HepG2 (cell line): ENCODE data around the gene FOXE3. TPM values are rescaled to one million over a fixed set of nuclear protein-coding genes. Genes with fewer than 3 reads are reported as not detected.

ENCODE experiments used
- AHR ChIP-seq: IDR thresholded peaks from 2 replicates; pipeline ENCODE4 v1.6.1; 2018; ENCODE audit warnings: missing genetic modification reagents, missing compliant biosample characterization
- CAMTA2 ChIP-seq: sonication (generic); formaldehyde crosslinking; IDR thresholded peaks from 2 replicates; pipeline ENCODE4 v1.4.0; 2020; ENCODE audit warnings: mild to moderate bottlenecking, missing genetic modification reagents, borderline replicate concordance
- CHD4 ChIP-seq: fragments of 200-600 bp; sonication (generic); IDR thresholded peaks from 2 replicates; pipeline ENCODE4 v1.7.0; 2017; ENCODE audit warnings: mild to moderate bottlenecking, low read length, borderline replicate concordance
- HNRNPK ChIP-seq: fragments of 200-400 bp; formaldehyde crosslinking; IDR thresholded peaks from 2 replicates; pipeline ENCODE4 v1.6.1; 2018; ENCODE audit warnings: low read length, low read depth, moderate library complexity, mild to moderate bottlenecking; ENCODE audit not compliant: poor library complexity, severe bottlenecking
- MEIS1 ChIP-seq: sonication (generic); formaldehyde crosslinking; IDR thresholded peaks from 2 replicates; pipeline ENCODE4 v1.9.0; 2021; ENCODE audit warnings: mild to moderate bottlenecking, missing genetic modification reagents, moderate library complexity, borderline replicate concordance
- MTA3 ChIP-seq: sonication (generic); formaldehyde crosslinking; IDR thresholded peaks from 2 replicates; pipeline ENCODE4 v1.4.0; 2020; ENCODE audit warnings: missing genetic modification reagents
- NFIB ChIP-seq: sonication (generic); formaldehyde crosslinking; IDR thresholded peaks from 2 replicates; pipeline ENCODE4 v1.9.0; 2021; ENCODE audit warnings: missing genetic modification reagents, mild to moderate bottlenecking, borderline replicate concordance
- RCOR2 ChIP-seq: IDR thresholded peaks from 2 replicates; pipeline ENCODE4 v1.6.1; 2016; ENCODE audit warnings: missing biosample characterization, missing genetic modification reagents
- SMC3 ChIP-seq: IDR thresholded peaks from 2 replicates; pipeline ENCODE4 v1.6.1; 2011; ENCODE audit warnings: low read length, improper control_type of control experiment
- THYN1 ChIP-seq: sonication (generic); formaldehyde crosslinking; IDR thresholded peaks from 2 replicates; pipeline ENCODE4 v1.8.1; 2023; ENCODE audit warnings: low read depth, mild to moderate bottlenecking, moderate library complexity, missing genetic modification reagents, borderline replicate concordance
- ZNF205 ChIP-seq: IDR thresholded peaks from 2 replicates; pipeline ENCODE4 v1.6.1; 2018; ENCODE audit warnings: missing biosample characterization, missing genetic modification reagents
- ZNF207 ChIP-seq: fragments of 450-650 bp; IDR thresholded peaks from 2 replicates; pipeline ENCODE4 v1.6.1; 2016; ENCODE audit warnings: antibody characterized with exemption, borderline replicate concordance
- ZNF33B ChIP-seq: sonication (generic); formaldehyde crosslinking; IDR thresholded peaks from 2 replicates; pipeline ENCODE4 v1.5.1; 2020; ENCODE audit warnings: mild to moderate bottlenecking, missing genetic modification reagents
- ZNF354B ChIP-seq: sonication (generic); formaldehyde crosslinking; IDR thresholded peaks from 2 replicates; pipeline ENCODE4 v1.8.0; 2022; ENCODE audit warnings: mild to moderate bottlenecking, missing genetic modification reagents
- ZNF431 ChIP-seq: sonication (generic); formaldehyde crosslinking; IDR thresholded peaks from 2 replicates; pipeline ENCODE4 v1.9.0; 2022; ENCODE audit warnings: missing genetic modification reagents, low read depth, mild to moderate bottlenecking, borderline replicate concordance
- ZNF510 ChIP-seq: sonication (generic); formaldehyde crosslinking; IDR thresholded peaks from 2 replicates; pipeline ENCODE4 v1.4.0; 2020; ENCODE audit warnings: low read depth, mild to moderate bottlenecking, missing genetic modification reagents
- ZNF678 ChIP-seq: sonication (generic); formaldehyde crosslinking; IDR thresholded peaks from 2 replicates; pipeline ENCODE4 v1.4.0; 2020; ENCODE audit warnings: mild to moderate bottlenecking, missing genetic modification reagents
- polyA plus RNA-seq, 8 experiments: library from polyadenylated mRNA; depleted of rRNA in 3 of 8; stranded (reverse) in 7 of 8; unstranded in 1 of 8; fragments of >200 nt; fragmentation: Illumina TruSeq in 4 of 8; extraction: Trizol in 4 of 8; gene quantifications; 2 replicates each; pipeline versions ENCODE4 v1.2.1 to v1.2.3, GENCODE V29; 2011 to 2016; ENCODE audit warnings: low read depth in 4 of 8, missing spikeins in 1 of 8, mixed read lengths in 1 of 8; ENCODE audit not compliant: insufficient read depth in 1 of 8
- total RNA-seq, 5 experiments: library from RNA; depleted of rRNA; stranded (reverse); fragments of >200 nt; fragmentation: Illumina TruSeq; extraction: Trizol; gene quantifications; 2 replicates each; pipeline ENCODE4 v1.2.3, GENCODE V29; 2016; ENCODE audit warnings: low read depth in 1 of 5
- TF ChIP-seq, protein P1 (sequence below), 2 experiments: fragments of 450-650 bp in 1 of 2; sonication (generic) in 1 of 2; formaldehyde crosslinking; IDR thresholded peaks; 2 replicates each; pipeline versions ENCODE4 v1.5.0 to v1.8.0; 2020 to 2022; ENCODE audit warnings: mild to moderate bottlenecking in 1 of 2, missing genetic modification reagents in 1 of 2
- TF ChIP-seq, protein P2 (sequence below): sonication (generic); formaldehyde crosslinking; IDR thresholded peaks from 2 replicates; pipeline ENCODE4 v1.4.0; 2020; ENCODE audit warnings: missing genetic modification reagents
- TF ChIP-seq, protein P3 (sequence below): sonication (generic); formaldehyde crosslinking; IDR thresholded peaks from 2 replicates; pipeline ENCODE4 v1.4.0; 2020; ENCODE audit warnings: missing genetic modification reagents
- TF ChIP-seq, protein P4 (sequence below): sonication (generic); formaldehyde crosslinking; IDR thresholded peaks from 2 replicates; pipeline ENCODE4 v1.8.0; 2022; ENCODE audit warnings: missing genetic modification reagents, low read depth, mild to moderate bottlenecking, borderline replicate concordance

Gene FOXE3
- total and polyA plus RNA-seq, 2 of the 13 experiments (the other 11 are each of a cell fraction or from before 2014, with no cell fraction given), result not detected

DNA sequence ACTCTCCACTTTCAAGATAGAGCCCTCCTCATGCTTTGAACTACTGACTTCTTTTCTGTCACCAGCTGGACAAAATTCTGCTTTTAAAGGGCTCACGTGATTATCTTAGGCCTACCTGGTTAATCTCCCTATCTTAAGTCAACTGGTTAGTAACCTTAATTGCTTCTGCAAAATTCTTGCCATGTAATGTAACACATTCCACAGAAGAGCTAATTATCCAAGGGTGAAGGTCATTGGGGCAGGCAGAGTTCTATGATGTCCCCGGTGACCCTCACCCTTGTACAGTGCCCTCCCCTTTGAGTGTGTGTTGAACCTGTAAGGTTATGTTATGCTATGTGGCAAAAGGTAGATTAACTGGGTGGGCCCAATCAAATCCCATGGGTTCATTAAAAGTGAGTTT, 25.2 kb upstream of the FOXE3 start (continued):
- TF ChIP-seq RCOR2 (CRISPR knock-in tag) (no peak), ZNF33B (CRISPR knock-in tag) (no peak), ZNF431 (CRISPR knock-in tag) (no peak), THYN1 (no peak), ZNF678 (no peak), ZNF205 (CRISPR knock-in tag) (no peak), SMC3 (no peak), CAMTA2 (CRISPR knock-in tag) (no peak), CHD4 (no peak), MEIS1 (CRISPR knock-in tag) (no peak), HNRNPK (no peak), ZNF510 (no peak), MTA3 (no peak), NFIB (no peak), ZNF207 (no peak), ZNF354B (CRISPR knock-in tag) (no peak), AHR (CRISPR knock-in tag) (no peak)
- TF ChIP-seq, protein P1, sequence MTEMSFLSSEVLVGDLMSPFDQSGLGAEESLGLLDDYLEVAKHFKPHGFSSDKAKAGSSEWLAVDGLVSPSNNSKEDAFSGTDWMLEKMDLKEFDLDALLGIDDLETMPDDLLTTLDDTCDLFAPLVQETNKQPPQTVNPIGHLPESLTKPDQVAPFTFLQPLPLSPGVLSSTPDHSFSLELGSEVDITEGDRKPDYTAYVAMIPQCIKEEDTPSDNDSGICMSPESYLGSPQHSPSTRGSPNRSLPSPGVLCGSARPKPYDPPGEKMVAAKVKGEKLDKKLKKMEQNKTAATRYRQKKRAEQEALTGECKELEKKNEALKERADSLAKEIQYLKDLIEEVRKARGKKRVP (CRISPR knock-in tag; IDR thresholded peaks at IDR 0.05), result no peak
- TF ChIP-seq, protein P2, sequence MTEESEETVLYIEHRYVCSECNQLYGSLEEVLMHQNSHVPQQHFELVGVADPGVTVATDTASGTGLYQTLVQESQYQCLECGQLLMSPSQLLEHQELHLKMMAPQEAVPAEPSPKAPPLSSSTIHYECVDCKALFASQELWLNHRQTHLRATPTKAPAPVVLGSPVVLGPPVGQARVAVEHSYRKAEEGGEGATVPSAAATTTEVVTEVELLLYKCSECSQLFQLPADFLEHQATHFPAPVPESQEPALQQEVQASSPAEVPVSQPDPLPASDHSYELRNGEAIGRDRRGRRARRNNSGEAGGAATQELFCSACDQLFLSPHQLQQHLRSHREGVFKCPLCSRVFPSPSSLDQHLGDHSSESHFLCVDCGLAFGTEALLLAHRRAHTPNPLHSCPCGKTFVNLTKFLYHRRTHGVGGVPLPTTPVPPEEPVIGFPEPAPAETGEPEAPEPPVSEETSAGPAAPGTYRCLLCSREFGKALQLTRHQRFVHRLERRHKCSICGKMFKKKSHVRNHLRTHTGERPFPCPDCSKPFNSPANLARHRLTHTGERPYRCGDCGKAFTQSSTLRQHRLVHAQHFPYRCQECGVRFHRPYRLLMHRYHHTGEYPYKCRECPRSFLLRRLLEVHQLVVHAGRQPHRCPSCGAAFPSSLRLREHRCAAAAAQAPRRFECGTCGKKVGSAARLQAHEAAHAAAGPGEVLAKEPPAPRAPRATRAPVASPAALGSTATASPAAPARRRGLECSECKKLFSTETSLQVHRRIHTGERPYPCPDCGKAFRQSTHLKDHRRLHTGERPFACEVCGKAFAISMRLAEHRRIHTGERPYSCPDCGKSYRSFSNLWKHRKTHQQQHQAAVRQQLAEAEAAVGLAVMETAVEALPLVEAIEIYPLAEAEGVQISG (CRISPR knock-in tag), result peak; percentile 22; the same call in 1 of the 2 replicates
- TF ChIP-seq, protein P3, sequence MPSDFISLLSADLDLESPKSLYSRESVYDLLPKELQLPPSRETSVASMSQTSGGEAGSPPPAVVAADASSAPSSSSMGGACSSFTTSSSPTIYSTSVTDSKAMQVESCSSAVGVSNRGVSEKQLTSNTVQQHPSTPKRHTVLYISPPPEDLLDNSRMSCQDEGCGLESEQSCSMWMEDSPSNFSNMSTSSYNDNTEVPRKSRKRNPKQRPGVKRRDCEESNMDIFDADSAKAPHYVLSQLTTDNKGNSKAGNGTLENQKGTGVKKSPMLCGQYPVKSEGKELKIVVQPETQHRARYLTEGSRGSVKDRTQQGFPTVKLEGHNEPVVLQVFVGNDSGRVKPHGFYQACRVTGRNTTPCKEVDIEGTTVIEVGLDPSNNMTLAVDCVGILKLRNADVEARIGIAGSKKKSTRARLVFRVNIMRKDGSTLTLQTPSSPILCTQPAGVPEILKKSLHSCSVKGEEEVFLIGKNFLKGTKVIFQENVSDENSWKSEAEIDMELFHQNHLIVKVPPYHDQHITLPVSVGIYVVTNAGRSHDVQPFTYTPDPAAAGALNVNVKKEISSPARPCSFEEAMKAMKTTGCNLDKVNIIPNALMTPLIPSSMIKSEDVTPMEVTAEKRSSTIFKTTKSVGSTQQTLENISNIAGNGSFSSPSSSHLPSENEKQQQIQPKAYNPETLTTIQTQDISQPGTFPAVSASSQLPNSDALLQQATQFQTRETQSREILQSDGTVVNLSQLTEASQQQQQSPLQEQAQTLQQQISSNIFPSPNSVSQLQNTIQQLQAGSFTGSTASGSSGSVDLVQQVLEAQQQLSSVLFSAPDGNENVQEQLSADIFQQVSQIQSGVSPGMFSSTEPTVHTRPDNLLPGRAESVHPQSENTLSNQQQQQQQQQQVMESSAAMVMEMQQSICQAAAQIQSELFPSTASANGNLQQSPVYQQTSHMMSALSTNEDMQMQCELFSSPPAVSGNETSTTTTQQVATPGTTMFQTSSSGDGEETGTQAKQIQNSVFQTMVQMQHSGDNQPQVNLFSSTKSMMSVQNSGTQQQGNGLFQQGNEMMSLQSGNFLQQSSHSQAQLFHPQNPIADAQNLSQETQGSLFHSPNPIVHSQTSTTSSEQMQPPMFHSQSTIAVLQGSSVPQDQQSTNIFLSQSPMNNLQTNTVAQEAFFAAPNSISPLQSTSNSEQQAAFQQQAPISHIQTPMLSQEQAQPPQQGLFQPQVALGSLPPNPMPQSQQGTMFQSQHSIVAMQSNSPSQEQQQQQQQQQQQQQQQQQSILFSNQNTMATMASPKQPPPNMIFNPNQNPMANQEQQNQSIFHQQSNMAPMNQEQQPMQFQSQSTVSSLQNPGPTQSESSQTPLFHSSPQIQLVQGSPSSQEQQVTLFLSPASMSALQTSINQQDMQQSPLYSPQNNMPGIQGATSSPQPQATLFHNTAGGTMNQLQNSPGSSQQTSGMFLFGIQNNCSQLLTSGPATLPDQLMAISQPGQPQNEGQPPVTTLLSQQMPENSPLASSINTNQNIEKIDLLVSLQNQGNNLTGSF (CRISPR knock-in tag), result no peak
- TF ChIP-seq, protein P4, sequence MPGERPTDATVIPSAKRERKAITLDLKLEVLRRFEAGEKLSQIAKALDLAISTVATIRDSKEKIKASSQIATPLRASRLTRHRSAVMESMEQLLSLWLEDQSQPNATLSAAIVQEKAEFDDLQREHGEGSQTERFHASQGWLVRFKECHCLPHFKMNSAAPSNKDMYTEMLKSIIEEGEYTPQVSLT (CRISPR knock-in tag), result no peak
